GM13976 (cell line): Measurements from ENCODE around the gene PROM1.

Experiments
- DNase-seq: peaks from one replicate; pipeline ENCODE4 v3.0.0; 2012; ENCODE audit warnings: low spot score
- in situ Hi-C: fragments of 300-500 bp; cut with MboI; formaldehyde crosslinking; loops from one replicate; pipeline ENCODE4 v1.12.0; 2022; ENCODE audit warnings: low sequenced_read_pairs, mixed read lengths, inconsistent platforms; ENCODE audit not compliant: unreplicated experiment
- TF ChIP-seq, protein P1 (sequence below): IDR thresholded peaks from 2 replicates; pipeline ENCODE4 v1.5.1; 2012; ENCODE audit warnings: borderline replicate concordance, mild to moderate bottlenecking; ENCODE audit not compliant: insufficient read depth; ENCODE audit errors: extremely low read depth, missing control alignments, control extremely low read depth

Gene PROM1

DNA sequence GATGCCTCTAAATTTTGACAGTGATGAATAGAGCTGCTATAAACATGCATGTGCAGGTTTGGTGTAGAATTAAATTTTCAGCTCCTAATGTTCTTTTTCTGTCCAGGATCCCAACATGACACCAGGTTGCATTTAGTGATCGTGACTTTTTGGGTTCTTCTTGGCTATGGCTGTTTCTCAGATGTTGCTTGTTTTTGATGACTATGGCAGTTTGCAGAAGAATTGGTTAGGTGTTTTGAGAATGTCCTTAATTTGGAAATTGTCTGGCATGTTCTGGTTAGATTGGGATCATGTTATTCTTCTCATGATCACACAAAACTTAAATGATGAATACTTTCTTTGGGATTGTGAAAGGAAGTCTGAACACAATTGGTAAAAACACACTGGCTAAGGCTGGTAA is 141.5 kb downstream of the PROM1 start:
- TF ChIP-seq, protein P1, sequence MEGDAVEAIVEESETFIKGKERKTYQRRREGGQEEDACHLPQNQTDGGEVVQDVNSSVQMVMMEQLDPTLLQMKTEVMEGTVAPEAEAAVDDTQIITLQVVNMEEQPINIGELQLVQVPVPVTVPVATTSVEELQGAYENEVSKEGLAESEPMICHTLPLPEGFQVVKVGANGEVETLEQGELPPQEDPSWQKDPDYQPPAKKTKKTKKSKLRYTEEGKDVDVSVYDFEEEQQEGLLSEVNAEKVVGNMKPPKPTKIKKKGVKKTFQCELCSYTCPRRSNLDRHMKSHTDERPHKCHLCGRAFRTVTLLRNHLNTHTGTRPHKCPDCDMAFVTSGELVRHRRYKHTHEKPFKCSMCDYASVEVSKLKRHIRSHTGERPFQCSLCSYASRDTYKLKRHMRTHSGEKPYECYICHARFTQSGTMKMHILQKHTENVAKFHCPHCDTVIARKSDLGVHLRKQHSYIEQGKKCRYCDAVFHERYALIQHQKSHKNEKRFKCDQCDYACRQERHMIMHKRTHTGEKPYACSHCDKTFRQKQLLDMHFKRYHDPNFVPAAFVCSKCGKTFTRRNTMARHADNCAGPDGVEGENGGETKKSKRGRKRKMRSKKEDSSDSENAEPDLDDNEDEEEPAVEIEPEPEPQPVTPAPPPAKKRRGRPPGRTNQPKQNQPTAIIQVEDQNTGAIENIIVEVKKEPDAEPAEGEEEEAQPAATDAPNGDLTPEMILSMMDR: no peak
- no peak for DNase-seq
- in situ Hi-C loops: loop anchor here (10.0 kb wide), 1 partner anchor 57 kb away; no protein-coding TSS in a partner anchor

DNA sequence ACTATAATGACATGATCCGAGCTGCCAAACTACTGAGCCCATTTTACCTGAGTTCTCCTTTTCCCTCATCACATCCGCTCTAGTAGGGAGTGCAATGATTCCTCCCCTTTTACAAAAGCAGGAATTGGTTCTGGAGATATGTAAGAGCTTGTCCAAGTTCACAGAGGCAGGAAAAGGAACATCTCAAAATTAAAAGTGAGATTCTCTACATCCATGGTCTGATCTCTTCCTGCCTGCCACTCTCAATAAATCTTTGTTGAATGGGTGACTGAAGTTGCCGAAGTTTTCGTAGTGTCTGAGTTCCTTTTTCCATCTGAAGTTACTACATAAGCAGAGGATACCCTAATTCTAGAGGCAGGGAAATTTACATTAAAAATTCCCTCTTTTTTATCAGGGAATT is 145.2 kb downstream of the PROM1 start, which contains the start of gene FGFBP1:
FGFBP1 (minus strand) TSS at position 101 of the 400 bp plus-strand sequence. CDS start 2,108 bp downstream, outside the sequence.
- in situ Hi-C loops: no loop called here
- TF ChIP-seq, protein P1: no peak

DNA sequence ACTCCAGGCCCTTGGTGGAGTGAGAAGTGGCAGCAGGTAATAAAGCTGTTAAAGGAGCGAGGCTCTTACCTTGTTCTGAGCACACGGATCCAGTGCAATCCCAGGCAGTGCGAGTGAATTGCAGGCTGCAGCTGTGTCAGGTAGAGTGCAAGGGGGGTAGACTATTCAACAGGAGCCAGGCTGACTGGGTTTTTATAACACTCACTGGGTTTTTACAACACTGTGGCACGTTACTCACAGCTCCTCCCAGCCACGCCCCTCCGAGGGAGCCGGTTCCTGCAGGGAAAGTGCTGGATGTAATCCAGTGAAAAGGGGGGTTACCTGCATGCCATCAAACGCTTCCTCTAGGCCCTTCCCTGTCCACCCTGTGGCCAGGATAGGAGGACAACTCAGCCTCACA is 145.6 kb downstream of the PROM1 start:
- in situ Hi-C loops: no loop called here
- DNase-seq: no peak

More for the DNA sequence above, 145.2 kb downstream of the PROM1 start, which contains the start of gene FGFBP1:
- DNase-seq: no peak

DNA sequence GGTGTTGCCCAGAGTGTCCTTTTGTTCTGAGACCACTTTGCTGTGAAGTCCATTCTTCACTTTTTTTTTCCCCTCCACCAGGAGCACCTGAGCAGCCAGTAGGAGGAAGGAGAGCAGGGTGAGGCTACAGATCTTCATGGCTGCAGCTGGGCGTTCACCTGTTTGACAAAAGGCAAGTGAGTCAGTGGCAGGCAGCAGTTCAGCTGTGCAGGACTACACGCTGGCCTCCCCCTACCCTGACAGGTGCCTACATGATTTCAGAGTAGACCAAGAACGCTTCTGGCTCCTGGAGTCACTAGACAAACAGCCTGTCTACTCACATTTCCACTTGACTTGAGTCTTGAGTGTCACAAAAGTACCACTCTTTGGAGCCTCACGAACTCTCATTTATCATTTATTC is 147.3 kb downstream of the PROM1 start:
- DNase-seq: no peak
- in situ Hi-C loops: no loop called here

More for the DNA sequence above, 145.6 kb downstream of the PROM1 start:
- TF ChIP-seq, protein P1: no peak

DNA sequence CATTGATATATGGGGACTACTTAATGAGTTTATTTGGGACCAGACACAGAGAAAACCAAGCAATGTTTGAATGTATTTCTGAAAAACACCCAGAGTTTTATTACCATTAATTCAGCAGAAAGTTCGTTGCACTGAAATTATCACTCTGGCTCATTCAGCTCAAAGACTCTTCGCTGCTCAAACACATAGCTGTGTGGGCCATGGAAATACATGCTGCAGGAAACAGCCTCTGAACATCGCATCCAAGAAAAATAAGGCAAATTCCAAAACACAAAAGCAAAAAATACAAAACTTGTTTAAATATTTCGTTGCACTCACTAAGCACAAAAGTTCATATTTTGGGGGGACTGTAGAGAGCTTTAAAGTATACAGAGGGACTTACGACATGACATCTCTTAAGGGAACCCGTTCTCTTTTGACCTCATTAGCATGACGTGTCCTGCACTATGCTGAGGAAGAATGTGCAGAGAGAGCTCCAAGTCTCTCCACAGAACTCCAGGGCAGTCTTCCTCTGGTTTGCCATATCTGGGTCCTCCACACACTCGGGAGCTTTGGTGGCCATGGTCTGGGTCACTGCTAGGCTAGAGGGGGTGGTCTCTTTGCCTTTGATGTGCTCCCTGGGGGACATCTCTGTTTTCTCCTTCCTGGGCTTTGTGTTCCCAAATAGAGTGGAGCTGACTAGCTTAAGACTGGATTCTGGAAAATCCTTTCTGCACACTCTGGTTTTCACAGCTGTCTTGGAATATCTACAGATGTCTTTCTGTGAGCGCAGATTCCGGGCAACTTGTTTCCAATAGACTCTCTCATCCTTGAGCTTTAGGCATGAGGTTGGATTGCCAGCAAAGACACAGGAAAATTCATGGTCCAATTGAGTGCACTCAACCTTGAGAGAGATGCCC is 148.1 kb downstream of the PROM1 start:
- no peak for DNase-seq
- in situ Hi-C loops: no loop called here

More for the DNA sequence above, 147.3 kb downstream of the PROM1 start:
- TF ChIP-seq, protein P1: no peak

DNA sequence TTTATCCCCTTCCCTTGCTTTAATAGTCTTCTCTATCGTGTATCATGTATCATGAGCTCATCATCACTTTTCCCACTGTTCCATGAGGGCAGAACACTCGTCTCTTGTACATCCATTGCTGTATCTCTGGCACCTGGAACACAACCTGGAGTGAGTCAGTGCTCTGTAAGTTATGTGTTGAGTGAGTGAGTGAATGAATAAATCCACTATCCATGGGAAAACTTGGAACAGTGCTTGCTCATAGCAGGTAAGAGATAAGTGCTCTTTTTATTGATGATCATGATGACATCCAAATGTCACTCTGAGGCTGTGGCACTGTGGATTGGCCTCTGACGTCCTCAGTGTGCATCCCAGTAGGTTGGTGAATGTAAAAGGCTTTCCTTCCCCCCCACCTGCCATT is 149.6 kb downstream of the PROM1 start:
- TF ChIP-seq, protein P1: no peak
- in situ Hi-C loops: no loop called here
- no peak for DNase-seq

More for the DNA sequence above, 148.1 kb downstream of the PROM1 start:
- TF ChIP-seq, protein P1: no peak
